GM12873 (cell line): ENCODE data around the gene KCNQ1.

Experiments used
- TF ChIP-seq, protein P1 (sequence below): IDR thresholded peaks from 2 replicates; pipeline ENCODE4 v1.5.1; 2012; ENCODE audit warnings: low read depth, mild to moderate bottlenecking, moderate library complexity, low read length, control low read depth; ENCODE audit not compliant: insufficient read depth; ENCODE audit errors: missing control alignments

The KCNQ1 gene

DNA sequence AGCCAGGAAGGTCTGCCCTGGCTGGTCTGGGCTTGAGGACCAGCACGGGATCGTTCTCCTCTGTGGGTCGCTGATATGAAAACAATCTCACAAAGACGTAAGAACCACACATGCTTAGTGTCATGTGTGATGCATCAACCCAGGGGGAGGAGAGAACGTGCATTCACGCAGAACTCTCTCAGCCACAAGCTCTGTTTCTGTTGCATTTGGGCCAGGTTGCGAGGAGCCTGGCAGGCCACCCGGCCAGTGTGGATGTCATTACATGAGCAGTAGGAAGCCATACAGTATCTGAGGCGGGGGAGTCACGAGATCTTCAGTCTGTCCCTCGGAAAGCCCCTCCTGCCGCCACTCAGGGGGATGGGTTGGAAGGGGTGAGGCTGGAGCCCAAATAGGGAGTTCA is 308.1 kb downstream of the KCNQ1 start:
- TF ChIP-seq, protein P1, sequence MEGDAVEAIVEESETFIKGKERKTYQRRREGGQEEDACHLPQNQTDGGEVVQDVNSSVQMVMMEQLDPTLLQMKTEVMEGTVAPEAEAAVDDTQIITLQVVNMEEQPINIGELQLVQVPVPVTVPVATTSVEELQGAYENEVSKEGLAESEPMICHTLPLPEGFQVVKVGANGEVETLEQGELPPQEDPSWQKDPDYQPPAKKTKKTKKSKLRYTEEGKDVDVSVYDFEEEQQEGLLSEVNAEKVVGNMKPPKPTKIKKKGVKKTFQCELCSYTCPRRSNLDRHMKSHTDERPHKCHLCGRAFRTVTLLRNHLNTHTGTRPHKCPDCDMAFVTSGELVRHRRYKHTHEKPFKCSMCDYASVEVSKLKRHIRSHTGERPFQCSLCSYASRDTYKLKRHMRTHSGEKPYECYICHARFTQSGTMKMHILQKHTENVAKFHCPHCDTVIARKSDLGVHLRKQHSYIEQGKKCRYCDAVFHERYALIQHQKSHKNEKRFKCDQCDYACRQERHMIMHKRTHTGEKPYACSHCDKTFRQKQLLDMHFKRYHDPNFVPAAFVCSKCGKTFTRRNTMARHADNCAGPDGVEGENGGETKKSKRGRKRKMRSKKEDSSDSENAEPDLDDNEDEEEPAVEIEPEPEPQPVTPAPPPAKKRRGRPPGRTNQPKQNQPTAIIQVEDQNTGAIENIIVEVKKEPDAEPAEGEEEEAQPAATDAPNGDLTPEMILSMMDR: no peak

DNA sequence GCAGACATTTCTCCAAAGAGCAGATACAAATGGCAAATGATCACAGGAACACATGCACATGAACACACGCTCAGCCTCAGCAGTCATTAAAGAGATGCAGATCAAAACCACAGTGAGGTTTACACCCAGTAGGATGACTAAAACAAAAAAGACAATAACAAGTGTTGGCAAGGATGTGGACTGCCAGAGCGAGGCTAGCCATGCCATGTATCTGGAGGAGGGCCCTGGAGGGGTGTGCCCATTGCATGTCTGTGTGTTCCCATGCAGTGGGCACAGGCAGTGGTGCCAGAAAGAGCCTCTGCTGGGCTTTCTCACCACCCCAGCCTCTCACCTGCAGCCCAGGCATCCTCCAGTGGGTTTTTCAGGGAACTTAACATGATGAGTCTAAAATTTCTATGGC is 309.2 kb downstream of the KCNQ1 start:
- TF ChIP-seq, protein P1: no peak

DNA sequence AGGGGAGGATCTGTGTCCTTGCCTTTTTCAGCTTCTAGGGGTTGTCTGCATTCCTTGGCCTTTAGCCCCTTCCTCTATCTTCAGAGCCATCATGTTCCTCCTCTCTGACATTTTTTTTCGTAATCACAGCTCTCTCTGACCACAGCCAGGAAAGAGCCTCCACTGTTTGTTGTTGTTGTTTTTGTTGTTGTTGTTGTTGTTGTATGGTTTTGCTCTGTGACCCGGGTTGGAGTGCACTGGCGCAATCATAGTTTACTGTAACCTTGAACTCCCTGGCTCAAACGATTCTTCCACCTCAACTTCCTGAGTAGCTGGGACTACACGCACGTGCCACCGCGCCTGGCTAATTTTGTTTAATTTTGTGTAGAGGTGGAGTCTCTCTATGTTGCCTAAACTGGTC is 310.3 kb downstream of the KCNQ1 start:
- TF ChIP-seq, protein P1: no peak

DNA sequence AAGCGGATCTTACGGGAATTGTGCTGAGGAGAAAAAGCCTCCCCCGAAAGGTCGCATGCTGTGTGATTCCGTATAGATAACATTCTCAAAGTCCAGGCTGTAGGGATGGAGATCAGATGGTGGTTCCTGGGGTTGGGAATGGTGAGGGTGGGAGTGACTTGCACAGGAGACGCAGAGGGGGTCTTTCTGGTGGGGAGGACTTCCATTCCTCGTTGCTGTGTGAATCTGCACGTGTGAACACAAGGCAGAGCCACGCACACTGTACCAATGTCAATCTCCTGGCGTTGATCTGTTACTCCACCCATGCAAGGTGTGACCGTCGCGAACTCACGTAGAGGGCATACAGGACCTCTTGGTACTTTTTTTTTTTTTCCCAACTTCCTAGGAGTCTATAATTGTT is 313.9 kb downstream of the KCNQ1 start:
- TF ChIP-seq, protein P1: no peak

DNA sequence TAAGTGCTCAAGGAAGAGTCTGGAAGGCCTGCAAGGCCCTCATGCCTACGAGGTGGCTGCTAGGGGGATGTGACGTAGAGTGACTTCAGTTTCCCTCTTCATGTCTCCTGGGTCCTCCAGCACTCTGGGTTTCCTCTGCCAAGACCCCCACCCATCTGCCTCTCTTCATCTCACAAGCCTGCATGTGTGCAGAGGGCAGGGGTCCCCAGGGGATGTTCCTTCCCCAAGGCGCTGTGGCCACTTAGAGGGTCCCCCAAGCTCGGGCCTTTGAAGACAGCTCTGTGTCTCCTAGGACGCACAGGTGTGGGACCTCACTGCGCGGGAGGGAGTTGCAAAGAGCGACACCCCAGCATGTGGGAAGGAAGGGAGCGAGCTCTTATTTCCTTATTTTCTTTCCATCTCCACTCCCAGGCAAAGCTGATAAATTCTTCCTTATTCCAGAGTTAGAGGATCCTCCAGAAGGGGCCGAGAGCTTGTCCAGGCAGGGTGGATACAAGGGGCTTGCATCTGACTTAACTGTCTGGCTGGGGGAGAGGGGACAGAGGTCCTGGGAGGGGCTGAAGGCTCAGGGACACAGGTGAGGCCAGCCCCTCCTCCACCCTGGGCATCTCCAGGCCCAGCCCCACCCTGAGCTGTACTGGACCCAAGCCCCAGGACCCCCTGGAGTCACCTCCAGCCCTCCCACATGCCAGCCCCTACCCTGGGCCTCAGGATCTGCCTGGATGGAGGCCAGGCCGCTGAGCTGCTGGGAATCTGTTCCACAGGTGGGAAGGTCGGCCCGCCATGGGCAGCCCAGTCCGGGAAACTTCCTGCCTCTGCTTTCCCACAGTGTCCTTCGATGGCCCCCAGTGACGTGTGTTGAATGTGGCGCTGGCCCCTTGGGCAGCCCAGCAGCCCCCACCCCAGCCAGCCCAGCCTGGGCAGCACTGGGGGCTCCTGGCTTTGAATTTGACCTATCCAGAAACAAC is 314.7 kb downstream of the KCNQ1 start:
- TF ChIP-seq, protein P1: no peak

DNA sequence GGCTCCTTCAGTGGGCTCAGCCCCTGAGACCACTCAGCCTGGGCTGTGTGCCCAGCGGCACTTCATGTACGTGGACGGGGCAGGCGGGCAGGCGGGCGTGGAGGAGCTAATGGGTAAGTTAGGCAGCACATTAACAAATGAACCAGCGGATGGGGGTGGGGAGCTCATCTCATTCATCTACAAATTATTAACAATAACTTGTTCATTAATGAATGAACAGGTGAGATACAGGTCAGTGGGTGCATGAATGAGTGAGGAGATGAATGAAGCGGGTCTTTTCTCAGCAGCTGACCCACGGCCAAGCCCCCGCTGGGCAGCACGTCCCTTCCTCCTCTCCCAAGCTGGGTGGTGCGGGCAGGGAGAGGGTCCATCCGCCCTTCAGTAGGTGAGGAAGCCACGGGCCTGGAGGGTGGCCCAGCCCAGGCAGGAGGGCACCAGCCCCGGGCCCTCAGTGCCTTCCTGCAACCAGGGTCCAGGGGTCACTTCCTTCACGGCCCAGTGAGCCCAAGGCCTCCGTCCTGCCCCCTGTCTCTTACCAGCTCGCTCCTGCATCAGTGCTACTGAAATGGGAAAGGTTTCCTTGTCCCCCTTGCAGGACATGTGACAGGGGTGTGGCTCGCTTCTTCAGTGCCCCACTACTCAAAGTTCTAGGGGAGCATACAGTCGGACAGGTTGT is 315.5 kb downstream of the KCNQ1 start:
- TF ChIP-seq, protein P1: no peak

DNA sequence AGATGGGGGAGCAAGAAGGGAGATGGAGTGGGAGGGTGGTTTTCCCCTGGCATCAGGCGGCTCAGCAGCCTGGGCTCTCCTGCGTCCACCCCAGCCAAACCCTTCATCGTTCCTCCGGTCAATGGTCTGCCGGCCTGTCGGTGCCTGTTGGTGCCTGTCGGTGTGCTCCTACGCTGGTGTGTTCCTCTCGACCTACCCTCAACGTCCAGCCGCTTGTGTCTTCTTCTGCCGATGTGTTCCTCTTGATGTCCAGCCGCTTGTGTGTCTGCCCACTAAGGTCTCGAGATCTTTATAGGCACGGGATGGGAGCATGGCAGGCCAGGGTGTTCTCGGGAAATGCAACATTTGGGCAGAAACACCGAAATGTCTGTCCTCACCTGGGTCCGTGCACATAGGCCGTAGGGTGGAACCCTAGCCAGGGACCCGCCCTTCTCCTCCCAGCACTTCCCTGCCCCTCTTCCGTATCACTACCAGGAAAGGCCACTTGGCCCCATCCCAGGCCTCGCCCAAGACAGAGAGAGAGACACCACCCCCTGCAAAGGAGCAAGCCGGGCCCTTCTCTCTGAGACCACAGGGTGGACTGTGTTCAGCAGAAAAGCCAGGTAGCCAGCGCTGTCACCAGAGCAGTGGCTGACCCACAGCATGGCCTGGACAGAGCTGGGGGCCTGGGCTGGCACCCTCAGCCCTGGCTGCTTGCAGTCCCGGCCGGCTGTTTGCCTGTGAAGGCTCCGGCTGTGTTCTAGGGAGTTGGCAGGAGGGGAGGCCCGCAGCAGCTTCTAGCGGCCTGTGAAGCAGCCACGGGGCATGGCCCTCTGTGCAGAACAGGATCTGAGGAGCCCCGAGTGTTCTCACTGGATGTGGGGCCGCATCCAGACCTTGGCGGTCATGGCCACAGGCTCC is 316.6 kb downstream of the KCNQ1 start:
- TF ChIP-seq, protein P1: no peak
